EH (cell line): Measurements from ENCODE around the gene GLYR1.

Source experiments
- DNase-seq: peaks from one replicate; pipeline ENCODE4 v3.0.0-alpha.2; 2015; ENCODE audit warnings: low read depth

Gene GLYR1

GRCh38 chr16:4763791-4764190 lies 83.3 kb downstream of the GLYR1 start:
- no peak for DNase-seq

- DNase-seq = no peak
Observed at GRCh38 chr16:4762205-4762604, 84.9 kb downstream of the GLYR1 start.

GRCh38 chr16:4760221-4760910 lies 86.7 kb downstream of the GLYR1 start:
- DNase-seq = no peak

GRCh38 chr16:4755687-4756086 lies 91.4 kb downstream of the GLYR1 start:
- DNase-seq = no peak

GRCh38 chr16:4754865-4755264 lies 92.2 kb downstream of the GLYR1 start:
- DNase-seq = no peak

- no peak for DNase-seq
Observed at GRCh38 chr16:4753227-4753626, 93.9 kb downstream of the GLYR1 start.
